Stomach (tissue), 4 donors: ENCODE measurements around the gene KEL.

Source experiments
- POLR2A ChIP-seq, 4 donors: fragments of 450-650 bp; IDR thresholded peaks; one replicate each; pipeline ENCODE4 v1.6.1; 2016; ENCODE audit warnings: antibody characterized with exemption in 4 of 4, control low read depth in 2 of 4, mild to moderate bottlenecking in 1 of 4, moderate library complexity in 1 of 4
- POLR2AphosphoS5 ChIP-seq, 3 donors: sonication (generic); formaldehyde crosslinking; IDR thresholded peaks; one replicate each; pipeline ENCODE4 v1.6.1; 2016; ENCODE audit warnings: antibody characterized with exemption in 3 of 3
- TF ChIP-seq, protein P1 (sequence below), 7 experiments: fragments of 450-650 bp in 4 of 7; fragments of 200-600 bp in 3 of 7; sonication (generic) in 3 of 7; IDR thresholded peaks; one replicate each; pipeline ENCODE4 v1.5.1; 2016 to 2019; ENCODE audit warnings: antibody characterized with exemption in 7 of 7, control low read depth in 2 of 7, mild to moderate bottlenecking in 1 of 7

DNA sequence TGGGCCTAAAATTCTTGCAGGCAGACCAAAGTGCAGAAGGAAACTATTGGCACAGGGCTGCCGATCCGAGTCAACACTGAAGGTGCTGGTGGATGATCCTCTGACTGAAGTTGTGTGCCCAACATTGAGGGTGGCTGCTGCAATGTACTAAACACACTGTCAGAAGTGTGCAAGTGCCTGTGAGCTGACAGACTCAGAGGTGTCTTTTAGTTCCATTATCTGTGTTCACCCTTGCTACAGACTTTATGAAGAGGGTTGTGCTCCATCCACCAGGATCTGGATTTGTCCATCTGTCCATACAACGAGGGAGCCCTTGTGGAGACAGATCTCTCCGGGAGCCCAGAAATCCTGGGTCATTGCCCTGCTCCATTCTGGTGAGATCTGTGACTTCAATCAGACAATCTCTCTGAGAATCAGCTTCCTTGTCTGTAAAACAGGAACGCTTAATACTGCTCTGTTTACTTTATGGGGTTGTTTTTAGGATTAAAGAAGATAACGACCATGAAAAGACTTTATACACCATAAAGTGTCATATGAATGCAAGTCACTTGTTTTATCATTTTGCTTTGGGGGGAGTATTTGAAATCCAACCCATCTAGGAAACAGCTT, 67.1 kb downstream of the KEL start:
- no peak for TF ChIP-seq POLR2AphosphoS5 (IDR thresholded peaks at IDR 0.05)
- TF ChIP-seq, protein P1, sequence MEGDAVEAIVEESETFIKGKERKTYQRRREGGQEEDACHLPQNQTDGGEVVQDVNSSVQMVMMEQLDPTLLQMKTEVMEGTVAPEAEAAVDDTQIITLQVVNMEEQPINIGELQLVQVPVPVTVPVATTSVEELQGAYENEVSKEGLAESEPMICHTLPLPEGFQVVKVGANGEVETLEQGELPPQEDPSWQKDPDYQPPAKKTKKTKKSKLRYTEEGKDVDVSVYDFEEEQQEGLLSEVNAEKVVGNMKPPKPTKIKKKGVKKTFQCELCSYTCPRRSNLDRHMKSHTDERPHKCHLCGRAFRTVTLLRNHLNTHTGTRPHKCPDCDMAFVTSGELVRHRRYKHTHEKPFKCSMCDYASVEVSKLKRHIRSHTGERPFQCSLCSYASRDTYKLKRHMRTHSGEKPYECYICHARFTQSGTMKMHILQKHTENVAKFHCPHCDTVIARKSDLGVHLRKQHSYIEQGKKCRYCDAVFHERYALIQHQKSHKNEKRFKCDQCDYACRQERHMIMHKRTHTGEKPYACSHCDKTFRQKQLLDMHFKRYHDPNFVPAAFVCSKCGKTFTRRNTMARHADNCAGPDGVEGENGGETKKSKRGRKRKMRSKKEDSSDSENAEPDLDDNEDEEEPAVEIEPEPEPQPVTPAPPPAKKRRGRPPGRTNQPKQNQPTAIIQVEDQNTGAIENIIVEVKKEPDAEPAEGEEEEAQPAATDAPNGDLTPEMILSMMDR (IDR thresholded peaks at IDR 0.05) = no peak
- TF ChIP-seq POLR2A (IDR thresholded peaks at IDR 0.05) = no peak
